ENCODE measurements around the gene SAP130.

- TF ChIP-seq CTCF (IDR thresholded peaks at IDR 0.05) = no peak
- no peak for TF ChIP-seq POLR2A (IDR thresholded peaks at IDR 0.05)
- no peak for TF ChIP-seq EP300 (IDR thresholded peaks at IDR 0.05)
- no peak for TF ChIP-seq POLR2AphosphoS5 (IDR thresholded peaks at IDR 0.05)
These were observed 136.0 kb downstream of the SAP130 start for GRCh38 chr2:127891811-127892210.

Data from suprapubic skin (tissue), 4 donors.